Measurements from ENCODE around the gene RHOG.

Gene RHOG

DNA sequence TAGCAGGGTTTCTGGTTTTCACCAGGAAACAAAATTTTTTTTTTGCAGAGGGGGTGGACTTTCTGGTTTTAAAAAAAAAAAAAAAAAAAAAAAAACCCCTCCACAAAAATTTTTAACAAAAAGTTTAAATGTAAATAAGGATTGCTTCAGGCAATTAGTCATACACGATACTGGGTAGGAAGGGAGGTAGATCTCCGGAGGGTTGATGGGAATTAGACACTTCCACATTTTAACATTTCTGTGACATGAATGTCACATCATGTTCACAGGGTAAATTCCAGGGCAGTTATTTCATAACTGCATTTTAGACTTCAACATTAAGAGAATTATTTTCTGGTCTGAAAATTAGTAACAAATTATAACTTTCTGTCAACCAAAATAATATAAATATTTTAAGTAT, 59.3 kb downstream of the RHOG start:
- H4K20me1 ChIP-seq (ENCODE audit: insufficient read depth, low read length), result peaks cover 9% of the 10 kb centered on the region; the same call in 1 of the 2 replicates
- H3K4me1 ChIP-seq (ENCODE audit: low read length), result no peaks in the 10 kb centered on the region
- H3K4me2 ChIP-seq (ENCODE audit: low read depth, low read length), result no peak overlapping the region
- TF ChIP-seq EZH2phosphoT487 (IDR thresholded peaks at IDR 0.05; ENCODE audit: low read length) (no peak), CTCF (IDR thresholded peaks at IDR 0.05; ENCODE audit: low read length) (no peak), EZH2 (optimal IDR thresholded peaks at IDR 0.05; ENCODE audit: low read depth, low read length) (no peak)
- DNase-seq, result no peak
- H3K4me3 ChIP-seq (ENCODE audit: low read length), result no peak overlapping the region
- H3K27me3 ChIP-seq (replicated peaks; ENCODE audit: insufficient read depth, low read length), result no peaks in the 10 kb centered on the region
- no peak overlapping the region for H2AFZ ChIP-seq (ENCODE audit: low read length)
- H3K27ac ChIP-seq (ENCODE audit: low read length), result no peak overlapping the region
- H3K9me2 ChIP-seq (replicated peaks; ENCODE audit: insufficient read depth, low read length), result no peaks in the 10 kb centered on the region
- no peaks in the 10 kb centered on the region for H3K9me3 ChIP-seq (replicated peaks; ENCODE audit: insufficient read depth, low read length)
- no peak overlapping the region for H3K9ac ChIP-seq (ENCODE audit: low read length)
- peaks cover 7% of the 10 kb centered on the region for H3K36me3 ChIP-seq (replicated peaks; ENCODE audit: insufficient read depth, low read length)
- peaks cover 74% of the 10 kb centered on the region for H3K79me2 ChIP-seq (ENCODE audit: low read length)
- H3F3A ChIP-seq (ENCODE audit: insufficient read depth, low read length), result no peaks in the 10 kb centered on the region

Data from MM.1S (cell line).